ELF-1 (cell line): ENCODE measurements around the gene HASPIN.

Experiments
- DNase-seq: peaks from one replicate; pipeline ENCODE4 v3.0.0-alpha.2; 2016; ENCODE audit warnings: low read depth, low spot score

Gene HASPIN

DNA sequence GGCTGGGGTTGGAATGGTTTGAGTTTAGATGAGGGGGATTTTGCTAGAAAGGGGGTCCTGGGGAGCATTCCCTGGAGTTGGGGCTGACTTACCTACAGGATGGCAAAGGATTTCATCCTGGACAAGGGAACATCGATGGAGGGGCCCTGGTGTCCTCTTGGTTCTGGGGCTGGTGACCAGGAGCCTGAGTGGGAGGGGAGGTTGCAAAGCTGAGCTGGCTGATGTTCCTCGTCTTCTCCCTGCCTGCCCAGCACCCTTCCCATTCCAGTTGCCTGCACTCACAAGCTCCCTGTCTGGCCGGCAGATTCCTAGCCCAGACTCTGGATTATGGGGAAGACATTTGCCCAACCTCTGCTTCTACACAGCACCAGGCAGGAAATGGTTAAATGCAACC lies 40.1 kb downstream of the HASPIN start:
- no peak for DNase-seq

DNA sequence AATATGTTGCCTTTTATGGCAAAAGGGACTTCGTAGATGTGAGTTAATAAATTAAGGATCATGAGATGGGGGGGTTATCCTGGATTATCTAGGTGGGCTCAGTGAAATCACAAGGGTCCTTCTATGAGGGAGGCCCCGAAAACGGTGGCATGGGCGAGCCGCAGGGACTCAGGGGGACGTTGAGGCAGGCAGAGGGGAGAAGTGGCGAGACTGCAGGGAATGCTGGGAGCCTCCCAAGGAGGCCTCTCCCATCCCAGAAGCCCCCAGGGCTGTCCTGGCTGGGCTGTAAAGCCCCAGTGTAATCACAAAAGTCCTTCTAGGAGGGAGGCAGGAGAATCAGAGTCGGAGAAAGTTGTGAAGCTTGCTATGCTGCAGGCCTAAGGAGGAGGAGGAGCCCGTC lies 42.3 kb downstream of the HASPIN start:
- DNase-seq, result no peak

DNA sequence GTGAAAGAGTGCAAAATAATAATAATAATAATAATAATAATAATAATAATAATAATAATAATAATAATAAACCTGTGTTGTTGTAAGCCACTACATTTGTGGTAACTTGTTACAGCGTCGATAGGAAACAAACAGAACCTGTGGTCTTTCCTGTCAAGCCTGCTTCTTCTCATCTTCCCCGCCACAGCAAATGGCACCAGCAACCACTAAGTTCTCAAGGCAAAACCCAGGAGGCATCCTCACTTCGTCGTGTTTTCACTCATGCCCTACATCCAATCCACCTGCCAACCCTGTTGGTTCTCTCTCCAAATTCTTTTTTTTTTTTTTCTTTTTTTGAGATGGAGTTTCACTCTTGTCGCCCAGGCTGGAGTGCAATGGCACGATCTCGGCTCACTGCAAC lies 43.1 kb downstream of the HASPIN start:
- no peak for DNase-seq

DNA sequence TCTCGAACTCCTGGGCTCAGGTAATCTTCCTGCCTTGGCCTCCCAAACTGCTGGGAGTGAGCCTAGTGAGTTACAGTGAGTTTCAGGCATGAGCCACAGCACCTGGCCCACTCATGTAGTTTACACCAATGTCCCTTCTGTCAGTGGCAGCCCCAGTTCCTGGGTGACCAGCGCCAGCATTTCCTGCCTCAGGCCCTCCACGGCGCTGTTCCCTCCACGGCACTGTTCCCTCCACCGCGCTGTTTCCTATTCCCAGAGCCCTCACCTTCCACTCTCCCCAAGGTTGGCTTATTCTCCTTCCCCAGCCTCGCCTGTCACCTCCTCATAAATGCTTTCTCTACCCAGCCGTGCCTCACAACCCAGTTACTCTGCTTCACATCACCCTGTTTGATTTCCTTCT lies 44.6 kb downstream of the HASPIN start:
- DNase-seq, result no peak

DNA sequence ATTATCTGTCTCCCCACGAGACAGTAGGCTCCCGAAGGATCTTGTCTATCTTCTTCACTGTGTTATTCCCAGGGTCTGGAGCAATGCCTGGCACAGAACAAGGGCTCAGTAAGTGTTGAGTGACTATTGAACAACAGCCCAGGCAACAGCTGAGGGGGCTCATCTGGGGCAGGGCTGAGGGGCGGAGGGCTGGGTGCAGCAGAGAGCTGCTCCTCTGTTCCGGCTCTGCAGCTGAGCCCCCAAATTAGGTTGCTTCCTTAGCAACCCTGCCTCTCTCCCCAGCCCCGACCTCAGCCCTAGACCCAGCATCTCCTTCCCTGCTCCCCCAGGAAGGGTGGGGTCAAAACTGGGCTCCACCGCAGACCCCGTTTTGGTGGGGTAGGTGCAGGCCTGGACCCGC lies 45.1 kb downstream of the HASPIN start:
- no peak for DNase-seq

DNA sequence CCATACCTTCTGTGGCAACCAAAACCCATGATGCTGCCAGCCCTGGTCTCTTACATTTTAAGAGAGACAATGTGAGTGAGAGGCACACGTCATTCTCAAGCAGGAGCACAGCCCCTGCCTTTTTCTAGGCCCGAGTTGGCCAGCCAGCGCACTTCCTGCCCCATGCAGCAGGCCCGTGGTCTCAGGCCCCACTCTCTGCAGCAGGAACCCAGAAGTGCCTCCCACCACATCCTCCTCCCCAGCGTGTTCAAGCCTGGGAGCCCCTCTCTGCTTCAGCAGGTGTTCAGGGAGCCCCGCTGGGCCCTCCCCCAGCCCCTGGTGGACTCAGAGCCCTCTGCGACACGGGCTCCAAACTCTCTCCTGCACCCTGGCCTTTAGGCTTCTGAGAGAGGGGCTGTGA lies 46.8 kb downstream of the HASPIN start:
- DNase-seq, result no peak

DNA sequence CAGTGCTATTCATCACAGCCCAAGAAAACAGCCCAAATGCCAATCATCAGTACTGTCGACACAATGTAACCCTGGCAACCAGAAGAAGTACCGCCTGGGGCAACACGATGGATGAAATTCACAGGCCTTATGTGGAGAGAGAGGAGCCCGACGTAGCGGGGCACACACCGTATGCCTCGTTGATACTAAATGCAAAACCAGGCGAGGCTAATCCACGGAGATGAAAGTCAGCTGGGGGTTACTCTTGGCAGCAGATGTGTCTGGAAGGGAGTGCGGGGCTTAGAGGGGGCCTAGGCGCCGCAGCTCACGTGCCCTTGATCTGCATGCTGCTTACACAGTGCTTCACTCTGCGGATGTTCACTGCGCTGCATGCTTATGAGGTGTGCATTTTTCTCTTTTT lies 47.4 kb downstream of the HASPIN start:
- no peak for DNase-seq

DNA sequence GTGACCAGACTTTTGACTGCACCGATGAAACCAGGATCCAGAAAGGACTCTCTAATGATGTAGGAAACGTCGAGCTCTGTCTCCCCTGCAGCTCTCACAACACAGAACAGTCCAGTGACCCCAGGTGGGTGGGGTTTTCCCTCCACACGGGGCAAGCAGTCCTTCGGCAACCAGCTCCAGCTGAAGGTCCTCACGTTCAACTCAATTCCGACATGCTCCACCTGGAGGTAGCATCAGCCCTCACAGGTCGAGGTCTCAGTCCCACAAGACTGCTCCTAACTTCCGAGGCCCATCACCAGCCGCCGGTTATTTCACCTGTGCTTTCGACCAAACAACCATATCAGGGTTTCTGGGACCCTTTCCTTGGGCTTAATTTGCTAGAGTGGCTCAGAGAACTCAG lies 49.1 kb downstream of the HASPIN start:
- peak; percentile 56 for DNase-seq

DNA sequence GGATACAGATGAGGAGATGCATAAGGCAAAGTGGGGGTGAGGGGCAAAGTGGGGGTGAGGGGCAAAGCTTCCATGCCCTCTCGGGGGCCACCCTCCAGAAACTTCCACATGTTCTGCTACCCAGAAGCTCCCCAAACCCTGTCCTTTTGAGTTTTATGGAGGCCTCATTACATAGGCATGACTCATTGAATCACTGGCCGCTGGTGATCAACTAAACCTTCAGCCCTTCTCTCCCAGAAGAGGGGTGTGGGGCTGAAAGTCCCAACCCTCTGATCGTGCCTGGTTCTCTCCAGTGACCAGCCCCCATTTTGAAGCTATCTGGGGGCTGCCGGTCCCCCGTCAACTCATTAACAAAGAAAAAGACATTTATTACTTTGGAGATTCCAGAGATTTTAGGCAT lies 49.8 kb downstream of the HASPIN start:
- DNase-seq, result no peak

DNA sequence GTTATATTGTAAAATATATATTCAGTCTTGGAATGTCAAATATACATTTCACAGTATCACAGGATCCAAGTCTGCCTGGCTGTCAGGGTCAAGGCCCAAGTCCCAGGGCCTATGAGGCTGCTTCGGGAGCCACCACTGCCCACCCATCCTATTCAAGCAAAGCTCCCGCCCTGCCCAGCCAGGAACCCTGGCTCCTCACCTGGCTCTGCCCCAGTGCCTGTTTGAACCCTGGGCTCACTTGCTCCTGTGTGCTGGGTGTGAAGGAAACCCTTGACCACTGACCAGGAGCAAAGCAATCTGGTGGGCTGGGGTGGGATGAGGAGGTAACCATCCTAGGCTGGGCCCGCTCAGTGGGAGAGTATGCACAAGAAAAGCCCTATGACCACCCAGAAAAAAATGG lies 50.3 kb downstream of the HASPIN start:
- no peak for DNase-seq
